H1 (cell line): Measurements from ENCODE around the gene MAPK4. TPM values are rescaled to one million over a fixed set of nuclear protein-coding genes. Genes with fewer than 3 reads are reported as not detected.

Experiments
- SAP30 ChIP-seq: fragments of 300-600 bp; sonication (generic); IDR thresholded peaks from 2 replicates; pipeline ENCODE4 v1.7.1; 2012; ENCODE audit warnings: low read length, moderate library complexity, mild to moderate bottlenecking, inconsistent platforms; ENCODE audit not compliant: insufficient read depth, insufficient replicate concordance
- YY1 ChIP-seq: IDR thresholded peaks from 2 replicates; pipeline ENCODE4 v1.6.1; 2011; ENCODE audit warnings: low read depth, mild to moderate bottlenecking, low read length
- polyA plus RNA-seq, 7 experiments: library from polyadenylated mRNA; depleted of rRNA in 3 of 7; stranded (reverse) in 5 of 7; unstranded in 2 of 7; fragments of >200 nt in 5 of 7; fragments of 200-250 nt in 2 of 7; gene quantifications; 1 replicate in 5 of 7; 2 replicates in 1 of 7; 4 replicates in 1 of 7; pipeline versions ENCODE4 v1.2.1 to v1.2.3, GENCODE V29; 2011 to 2013; ENCODE audit warnings: missing spikeins in 2 of 7, mixed read lengths in 2 of 7
- total RNA-seq: library from RNA; stranded (reverse); fragmentation: NEBNext Ultra II Directional; extraction: Animal tissue kit (Norgen Biotek cat#: 25700); gene quantifications from 2 replicates; pipeline ENCODE4 v1.2.1, GENCODE V29; 2021

The MAPK4 gene
- total and polyA plus RNA-seq, 2 of the 8 experiments (the other 6 are each of a cell fraction or from before 2014, with no cell fraction given): 3.2 to 3.7 TPM

DNA sequence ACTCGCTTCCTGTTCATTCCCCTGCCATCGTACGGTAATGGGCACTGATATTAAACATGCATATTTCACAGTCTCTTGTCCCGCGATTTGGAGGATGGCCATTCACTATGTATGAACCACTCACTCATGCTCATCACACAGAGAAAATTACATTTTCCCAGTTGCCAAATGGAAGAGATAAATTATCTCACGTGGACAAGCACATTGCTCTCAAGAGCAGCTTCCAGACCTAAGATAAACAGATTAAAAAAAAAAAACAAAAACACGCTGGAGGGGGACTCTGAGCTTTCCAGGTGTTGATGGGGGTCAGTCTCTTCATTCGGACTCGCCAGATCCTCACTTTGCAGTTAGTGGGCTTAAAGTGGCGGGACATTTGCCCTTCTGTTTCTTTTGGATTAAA is 1.7 kb upstream of the MAPK4 start (continued):
- TF ChIP-seq SAP30 (no peak), YY1 (no peak)
- TF ChIP-seq, all 59 proteins: peak for 0
